Activated CD4-positive, alpha-beta T cell treated with anti-CD3 and anti-CD28 coated beads, Interleukin-2, amount 10 ng/mL, durations not matched to agents 24 days and 14 days (primary cell): ENCODE measurements around the gene ITGAD. TPM values are rescaled to one million over a fixed set of nuclear protein-coding genes. Genes with fewer than 3 reads are reported as not detected.
A peak's percentile ranks its signal among the peaks of the same experiment; 100 is the strongest.

Experiments
- DNase-seq: peaks from one replicate; pipeline ENCODE4 v3.0.0; 2022
- H3K27ac Mint-ChIP-seq: one replicate; pipeline ENCODE4 v1.8.0; 2022; ENCODE audit warnings: mild to moderate bottlenecking, mixed read lengths
- H3K27me3 Mint-ChIP-seq: one replicate; pipeline ENCODE4 v1.8.0; 2022; ENCODE audit warnings: mixed read lengths
- H3K36me3 Mint-ChIP-seq: one replicate; pipeline ENCODE4 v1.8.0; 2022; ENCODE audit warnings: low read depth, mild to moderate bottlenecking, mixed read lengths
- H3K4me1 Mint-ChIP-seq: one replicate; pipeline ENCODE4 v1.8.0; 2021; ENCODE audit warnings: mixed read lengths
- H3K4me3 Mint-ChIP-seq: one replicate; pipeline ENCODE4 v1.8.0; 2022; ENCODE audit warnings: mild to moderate bottlenecking, moderate library complexity, mixed read lengths
- H3K9me3 Mint-ChIP-seq: one replicate; pipeline ENCODE4 v1.8.0; 2021; ENCODE audit warnings: mixed read lengths
- intact Hi-C: fragments of 100-400 bp; cut with micrococcal nuclease; formaldehyde crosslinking; loops from one replicate; pipeline ENCODE4 v1.15.1; 2023
- total RNA-seq: library from RNA; stranded (reverse); gene quantifications from 2 replicates; pipeline ENCODE4 v1.2.3, GENCODE V29; 2022

The ITGAD gene
- total RNA-seq: not detected in 2 replicates

DNA sequence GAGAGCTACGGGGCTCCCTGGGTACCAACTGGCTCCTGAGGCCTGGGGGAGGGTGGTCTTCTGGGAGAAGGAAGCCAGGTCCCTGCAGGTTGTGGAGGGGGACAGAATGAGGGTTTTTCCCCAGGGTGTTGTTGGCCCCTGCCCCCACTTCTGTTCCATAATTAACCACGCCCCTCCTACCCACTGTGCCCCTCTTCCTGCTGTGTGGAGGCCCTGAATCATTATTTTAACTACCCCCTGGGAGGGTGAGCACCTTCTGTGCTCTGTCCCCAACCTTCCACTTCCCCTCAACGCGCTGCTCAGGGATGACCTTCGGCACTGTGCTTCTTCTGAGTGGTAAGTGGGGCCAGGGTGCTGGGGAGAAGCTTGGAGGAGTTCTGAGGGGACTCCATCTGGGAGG, at the start of gene ITGAD:
TSS of gene ITGAD (plus strand) at position 280 of the 400 bp plus-strand sequence. CDS start at position 306, 26 bp downstream.
- Mint-ChIP-seq H3K27me3 (peaks cover 20% of the 10 kb centered on the region), H3K9me3 (no peaks in the 10 kb centered on the region), H3K36me3 (no peaks in the 10 kb centered on the region), H3K4me3 (no peak within 1 kb of the TSS), H3K27ac (no peak within 1 kb of the TSS), H3K4me1 (no peaks in the 10 kb centered on the region)
- intact Hi-C loops: no loop called here
- no peak for DNase-seq

DNA sequence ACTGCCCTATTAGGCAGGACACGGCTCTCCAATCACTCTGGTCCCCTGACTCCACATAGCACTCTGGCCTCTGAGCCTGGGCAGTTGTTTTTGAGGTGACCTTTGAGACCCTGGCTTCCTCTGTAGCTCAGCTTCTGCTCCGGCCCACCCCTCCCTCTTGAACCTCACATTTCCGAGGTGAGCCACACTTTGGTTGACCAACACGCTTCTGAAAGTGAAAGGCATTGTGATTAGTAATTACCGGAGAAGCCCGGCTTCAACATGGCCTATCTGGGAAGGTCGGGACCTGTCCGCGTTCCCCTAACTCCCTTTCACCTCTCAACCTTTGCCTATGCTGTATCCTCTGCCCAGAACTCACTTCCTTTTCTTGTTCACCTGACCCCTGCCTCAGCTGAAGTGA, 48.4 kb upstream of the ITGAD start:
- Mint-ChIP-seq H3K27me3 (peaks cover 17% of the 10 kb centered on the region), H3K36me3 (no peaks in the 10 kb centered on the region), H3K4me1 (peaks cover 24% of the 10 kb centered on the region), H3K4me3 (peak overlapping the region; percentile 30), H3K9me3 (peaks cover 2% of the 10 kb centered on the region), H3K27ac (peak overlapping the region; percentile 64)
- intact Hi-C loops: no loop called here
- no peak for DNase-seq

DNA sequence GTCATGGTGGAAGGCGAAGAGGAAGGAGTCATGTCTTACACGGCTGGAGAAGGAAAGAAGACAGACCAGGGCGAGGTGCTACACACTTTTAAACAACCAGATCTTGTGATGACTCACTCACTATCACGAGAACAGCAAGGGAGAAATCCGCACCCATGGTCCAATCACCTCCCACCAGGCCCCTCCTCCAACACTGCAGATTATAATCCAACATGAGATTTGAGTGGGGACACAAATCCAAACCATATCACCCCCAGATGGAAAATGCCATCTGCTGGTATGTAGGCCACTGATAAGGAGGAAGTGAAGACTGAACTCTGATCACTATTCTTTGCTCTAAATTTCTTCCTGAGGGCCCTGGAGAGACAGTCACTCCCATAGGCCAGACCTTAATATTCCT, 45.7 kb upstream of the ITGAD start:
- DNase-seq: no peak
- peaks cover 2% of the 10 kb centered on the region for H3K9me3 Mint-ChIP-seq
- H3K36me3 Mint-ChIP-seq: no peaks in the 10 kb centered on the region
- intact Hi-C loops: no loop called here
- no peak overlapping the region for H3K4me3 Mint-ChIP-seq
- peaks cover 4% of the 10 kb centered on the region for H3K27me3 Mint-ChIP-seq
- no peak overlapping the region for H3K27ac Mint-ChIP-seq
- H3K4me1 Mint-ChIP-seq: peaks cover 36% of the 10 kb centered on the region

DNA sequence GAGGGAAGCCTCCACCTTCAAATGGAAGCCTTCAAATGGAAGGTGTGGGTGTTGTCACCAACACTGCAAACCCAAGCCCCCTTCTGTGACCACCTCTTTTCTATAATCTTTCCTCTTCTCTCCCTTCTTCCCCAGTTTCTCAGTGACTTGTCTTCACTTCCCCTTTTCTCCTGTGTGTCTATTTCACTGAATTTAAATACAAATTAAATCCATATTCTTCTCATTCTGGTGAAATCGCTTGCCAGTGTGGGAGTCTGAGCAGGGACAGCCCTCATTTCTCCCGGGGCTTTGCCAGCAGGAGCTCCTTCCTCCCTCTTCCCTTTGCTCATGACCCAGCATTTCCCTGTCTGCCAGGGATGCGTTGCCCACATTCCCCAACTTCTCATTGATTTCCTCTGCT, 44.6 kb upstream of the ITGAD start:
- H3K27me3 Mint-ChIP-seq: no peaks in the 10 kb centered on the region
- no peak for DNase-seq
- peaks cover 47% of the 10 kb centered on the region for H3K4me1 Mint-ChIP-seq
- intact Hi-C loops: no loop called here
- H3K27ac Mint-ChIP-seq: no peak overlapping the region
- H3K36me3 Mint-ChIP-seq: no peaks in the 10 kb centered on the region
- no peak overlapping the region for H3K4me3 Mint-ChIP-seq
- no peaks in the 10 kb centered on the region for H3K9me3 Mint-ChIP-seq

- H3K4me3 Mint-ChIP-seq: no peak overlapping the region
- H3K36me3 Mint-ChIP-seq: no peaks in the 10 kb centered on the region
- peak; percentile 70 for DNase-seq
- H3K9me3 Mint-ChIP-seq: no peaks in the 10 kb centered on the region
- no peaks in the 10 kb centered on the region for H3K27me3 Mint-ChIP-seq
- peak overlapping the region; percentile 55 for H3K27ac Mint-ChIP-seq
- intact Hi-C loops: loop anchor here (10.0 kb wide), 2 partner anchors 86 to 524 kb away; partner anchors contain the start of gene ZNF267
- H3K4me1 Mint-ChIP-seq: peaks cover 52% of the 10 kb centered on the region
These were observed 42.7 kb upstream of the ITGAD start for GRCh38 chr16:31350275-31351005.

DNA sequence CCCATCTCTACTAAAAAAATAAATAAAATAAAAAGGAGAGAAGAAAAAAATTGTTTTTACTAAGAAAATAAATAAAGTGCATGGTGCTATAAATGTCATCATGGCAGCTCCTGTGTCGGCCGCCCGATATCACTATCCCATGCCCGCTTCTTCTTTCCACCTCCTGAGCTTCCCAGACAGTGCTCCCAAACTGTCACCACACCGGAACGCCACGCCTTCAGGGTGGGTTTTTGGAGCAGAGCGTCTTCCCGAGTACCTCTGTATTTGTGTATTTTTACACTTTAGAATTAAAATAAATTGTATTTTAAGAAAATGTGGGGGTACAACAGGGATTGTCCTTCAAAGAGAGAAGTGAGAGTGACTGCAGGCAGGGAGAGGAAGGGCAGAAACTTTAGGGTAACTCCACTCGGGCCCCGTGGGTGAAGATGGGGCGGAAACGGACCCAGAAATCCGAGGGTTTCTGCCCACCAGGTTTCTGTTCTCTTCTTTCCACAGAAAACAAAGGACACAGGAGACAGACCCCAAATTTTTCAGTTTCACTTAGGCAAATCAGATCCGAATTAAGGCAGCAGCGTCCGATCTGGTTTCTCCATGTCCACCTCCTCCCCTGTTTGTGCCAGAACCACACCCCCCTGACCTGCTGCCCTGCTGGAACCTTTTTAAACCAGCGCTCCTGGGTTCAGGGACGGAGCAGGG, 41.7 kb upstream of the ITGAD start:
- Mint-ChIP-seq H3K4me3 (no peak overlapping the region), H3K9me3 (no peaks in the 10 kb centered on the region), H3K4me1 (peaks cover 61% of the 10 kb centered on the region), H3K27ac (peak overlapping the region; percentile 86), H3K36me3 (no peaks in the 10 kb centered on the region), H3K27me3 (no peaks in the 10 kb centered on the region)
- intact Hi-C loops: loop anchor here (10.0 kb wide), 2 partner anchors 87 to 523 kb away; partner anchors contain the start of gene ZNF267
- DNase-seq: no peak

DNA sequence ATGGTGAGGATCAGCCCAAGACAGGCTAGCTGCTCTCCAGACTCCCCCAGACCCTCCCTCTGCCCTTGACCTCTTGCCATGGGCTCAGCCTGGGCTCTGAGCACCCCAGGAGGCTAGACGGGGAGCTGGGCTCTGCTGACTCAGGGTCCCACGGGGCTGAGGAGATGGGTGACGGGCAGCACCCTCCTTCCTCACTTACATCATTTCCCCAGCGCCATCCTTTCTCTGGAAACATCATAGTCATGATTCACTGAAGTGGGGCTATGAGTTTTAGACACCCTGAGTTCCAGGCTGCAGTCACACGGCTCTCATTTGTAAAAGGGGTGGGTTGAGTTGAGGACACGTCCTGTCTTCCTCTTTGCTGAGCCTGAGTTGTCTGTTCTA, 41.2 kb upstream of the ITGAD start:
- intact Hi-C loops: loop anchor here (10.0 kb wide), 2 partner anchors 87 to 523 kb away; partner anchors contain the start of gene ZNF267
- Mint-ChIP-seq H3K27ac (peak overlapping the region; percentile 86), H3K9me3 (no peaks in the 10 kb centered on the region), H3K27me3 (no peaks in the 10 kb centered on the region), H3K36me3 (peaks cover 2% of the 10 kb centered on the region), H3K4me1 (peaks cover 64% of the 10 kb centered on the region), H3K4me3 (peak overlapping the region; percentile 51)
- DNase-seq: peak; percentile 71

DNA sequence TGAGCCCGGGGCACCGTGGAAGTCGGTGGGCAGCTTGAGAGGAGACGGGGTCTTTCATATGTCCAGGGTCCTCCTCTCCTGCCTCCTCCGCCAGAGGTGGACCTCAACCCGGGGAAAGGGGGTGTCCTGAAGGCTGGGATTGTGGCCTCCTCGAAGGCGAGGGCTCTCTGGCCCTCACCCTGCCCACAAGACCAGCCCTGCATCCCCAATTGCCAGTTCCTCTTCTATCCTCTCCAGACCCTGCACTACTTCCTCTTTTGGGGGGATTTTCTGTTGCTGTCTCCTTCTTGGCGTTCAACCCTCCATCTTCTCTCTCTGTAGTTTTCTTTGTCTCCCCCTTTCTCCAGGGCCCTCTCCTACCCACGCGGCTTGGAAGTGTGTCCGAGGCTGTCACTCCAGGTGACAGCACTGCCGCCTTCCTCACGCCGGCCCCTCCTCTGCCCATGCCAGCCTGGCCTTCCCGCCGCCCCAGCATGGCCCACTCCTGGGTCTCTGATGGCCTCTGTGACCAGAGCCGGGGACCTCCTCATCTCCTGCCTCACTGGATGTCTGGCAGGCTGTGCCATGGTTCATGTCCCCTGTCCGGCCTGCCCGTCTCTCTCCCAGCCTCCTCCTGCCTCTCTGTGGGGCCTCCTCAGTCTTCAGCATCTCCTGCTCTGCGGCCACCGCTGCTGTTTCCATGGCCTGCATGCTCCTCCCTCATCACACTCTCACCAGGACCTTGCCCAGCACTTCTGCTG, 40.6 kb upstream of the ITGAD start:
- DNase-seq: no peak
- intact Hi-C loops: loop anchor here (10.0 kb wide), 2 partner anchors 88 to 522 kb away; partner anchors contain the start of gene ZNF267
- H3K4me1 Mint-ChIP-seq: peaks cover 62% of the 10 kb centered on the region

DNA sequence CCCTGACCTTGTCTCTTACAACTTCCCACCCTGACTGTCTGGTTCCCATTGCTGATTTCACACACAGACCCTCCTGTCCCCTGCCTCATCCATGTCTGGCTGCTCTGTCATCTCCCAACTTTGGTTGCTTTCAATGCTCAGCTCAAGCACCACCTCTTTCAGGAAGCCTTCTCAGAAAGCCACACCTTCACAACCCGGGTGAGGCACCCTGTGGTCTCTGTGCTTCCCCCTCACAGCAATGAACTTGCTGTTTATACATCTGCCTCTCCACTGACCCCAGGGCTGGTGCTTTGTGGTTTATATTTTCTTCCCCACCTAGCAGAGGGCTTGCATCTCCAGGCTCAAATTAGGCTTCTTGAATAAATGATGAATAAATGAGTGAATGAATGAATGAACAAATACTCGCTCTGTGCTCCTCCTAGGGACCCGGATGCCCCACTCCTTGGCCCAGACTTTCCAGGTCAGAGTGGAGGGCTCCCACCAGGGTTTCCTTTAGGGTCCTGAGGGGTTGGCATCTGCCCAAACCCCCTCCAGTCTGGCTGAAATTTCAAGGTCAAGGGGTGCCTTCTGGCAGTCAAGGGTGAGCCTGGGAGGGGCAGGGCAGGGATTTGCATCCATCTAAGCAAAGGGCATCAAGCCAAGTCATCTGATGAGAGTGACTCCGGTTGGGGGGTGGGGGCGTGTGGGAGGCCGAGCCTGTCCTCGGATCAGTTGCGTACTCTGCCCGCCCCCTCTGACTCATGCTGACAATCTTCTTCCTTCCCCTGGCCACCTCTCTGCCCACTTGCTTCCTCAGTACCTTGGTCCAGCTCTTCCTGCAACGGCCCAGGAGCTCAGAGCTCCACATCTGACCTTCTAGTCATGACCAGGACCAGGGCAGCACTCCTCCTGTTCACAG, 38.5 kb upstream of the ITGAD start, which contains the start of gene ITGAX:
TSS of gene ITGAX (plus strand) at position 783 of the 898 bp plus-strand sequence. CDS start at position 862, 79 bp downstream.
- DNase-seq: peak; percentile 92
- Mint-ChIP-seq H3K36me3 (peaks cover 2% of the 10 kb centered on the region), H3K4me1 (peaks cover 56% of the 10 kb centered on the region), H3K27ac (peak within 1 kb of the TSS; percentile 95), H3K9me3 (no peaks in the 10 kb centered on the region), H3K4me3 (peak within 1 kb of the TSS; percentile 91), H3K27me3 (no peaks in the 10 kb centered on the region)
- intact Hi-C loops: loop anchor here (1.0 to 10.0 kb wide), 6 partner anchors 32 to 520 kb away; partner anchors contain the start of gene ZNF267

More for the DNA sequence above, 40.6 kb upstream of the ITGAD start:
- Mint-ChIP-seq H3K27me3 (no peaks in the 10 kb centered on the region), H3K27ac (peak overlapping the region; percentile 86), H3K36me3 (peaks cover 2% of the 10 kb centered on the region), H3K4me3 (peak overlapping the region; percentile 51), H3K9me3 (no peaks in the 10 kb centered on the region)

GRCh38 chr16:31355431-31356100, 37.6 kb upstream of the ITGAD start:
- Mint-ChIP-seq H3K9me3 (no peaks in the 10 kb centered on the region), H3K36me3 (peaks cover 2% of the 10 kb centered on the region), H3K27me3 (no peaks in the 10 kb centered on the region), H3K4me3 (peak overlapping the region; percentile 91), H3K27ac (peak overlapping the region; percentile 95), H3K4me1 (peaks cover 56% of the 10 kb centered on the region)
- intact Hi-C loops: loop anchor here (2.0 to 10.0 kb wide), 3 partner anchors 65 to 519 kb away; partner anchors contain the start of gene ZNF267
- DNase-seq: no peak

- DNase-seq: no peak
- Mint-ChIP-seq H3K27me3 (no peaks in the 10 kb centered on the region), H3K27ac (peak overlapping the region; percentile 86), H3K4me3 (peak overlapping the region; percentile 91), H3K36me3 (peaks cover 2% of the 10 kb centered on the region), H3K9me3 (no peaks in the 10 kb centered on the region), H3K4me1 (peaks cover 56% of the 10 kb centered on the region)
- intact Hi-C loops: loop anchor here (10.0 kb wide), 2 partner anchors 92 to 518 kb away; partner anchors contain the start of gene ZNF267
These were observed 36.4 kb upstream of the ITGAD start for GRCh38 chr16:31356566-31357323.
